Neural progenitor cell (in vitro differentiated cells): ENCODE measurements around the gene PLXNA4. TPM values are rescaled to one million over a fixed set of nuclear protein-coding genes. Genes with fewer than 3 reads are reported as not detected.
A peak's percentile ranks its signal among the peaks of the same experiment; 100 is the strongest.

ENCODE experiments used
- DNase-seq: peaks from one replicate; pipeline ENCODE4 v3.0.0-alpha.2; 2016; ENCODE audit warnings: low spot score
- H2AFZ ChIP-seq: fragments of 200-600 bp; sonication (generic); replicated peaks from 2 replicates; pipeline ENCODE4 v1.6.1; 2016; ENCODE audit warnings: antibody characterized with exemption
- H3F3A ChIP-seq: fragments of 200-600 bp; sonication (generic); 2 replicates; pipeline ENCODE4 v1.6.1; 2016; ENCODE audit warnings: antibody characterized with exemption, low read depth
- H3K27ac ChIP-seq: fragments of 200-600 bp; sonication (generic); 2 replicates; pipeline ENCODE4 v1.5.1; 2016; ENCODE audit warnings: mild to moderate bottlenecking
- H3K27me3 ChIP-seq: fragments of 200-600 bp; sonication (generic); 2 replicates; pipeline ENCODE4 v1.6.1; 2016; ENCODE audit warnings: mild to moderate bottlenecking, moderate library complexity
- H3K36me3 ChIP-seq: fragments of 200-600 bp; sonication (generic); 2 replicates; pipeline ENCODE4 v1.5.1; 2016
- H3K4me1 ChIP-seq: fragments of 200-600 bp; sonication (generic); 2 replicates; pipeline ENCODE4 v1.6.1; 2016; ENCODE audit warnings: mixed run types
- H3K4me2 ChIP-seq: fragments of 200-600 bp; sonication (generic); 2 replicates; pipeline ENCODE4 v1.6.1; 2016
- H3K4me3 ChIP-seq: fragments of 200-600 bp; sonication (generic); 2 replicates; pipeline ENCODE4 v1.5.1; 2016
- H3K79me2 ChIP-seq: fragments of 200-600 bp; sonication (generic); 2 replicates; pipeline ENCODE4 v1.6.1; 2016; ENCODE audit warnings: low read depth
- H3K9ac ChIP-seq: fragments of 200-600 bp; sonication (generic); 2 replicates; pipeline ENCODE4 v1.6.1; 2016
- H3K9me3 ChIP-seq: fragments of 200-600 bp; sonication (generic); 2 replicates; pipeline ENCODE4 v1.5.1; 2016; ENCODE audit warnings: low read depth
- H4K20me1 ChIP-seq: fragments of 200-600 bp; sonication (generic); 2 replicates; pipeline ENCODE4 v1.6.1; 2016; ENCODE audit warnings: low read depth
- H3K27ac Mint-ChIP-seq: 3 replicates; pipeline ENCODE4 v1.8.0; 2021; ENCODE audit warnings: mixed read lengths
- H3K27me3 Mint-ChIP-seq: 2 replicates; pipeline ENCODE4 v1.8.0; 2022; ENCODE audit warnings: low read depth, mild to moderate bottlenecking, inconsistent platforms, moderate library complexity, mixed read lengths; ENCODE audit not compliant: insufficient read depth
- H3K36me3 Mint-ChIP-seq: 3 replicates; pipeline ENCODE4 v1.8.0; 2021; ENCODE audit warnings: mixed read lengths
- H3K4me1 Mint-ChIP-seq: 3 replicates; pipeline ENCODE4 v1.8.0; 2021; ENCODE audit warnings: mixed read lengths
- H3K4me3 Mint-ChIP-seq: 3 replicates; pipeline ENCODE4 v1.8.0; 2021; ENCODE audit warnings: mild to moderate bottlenecking, moderate library complexity, mixed read lengths
- H3K9me3 Mint-ChIP-seq: 3 replicates; pipeline ENCODE4 v1.8.0; 2020; ENCODE audit warnings: mixed read lengths
- EZH2 ChIP-seq: fragments of 200-600 bp; sonication (generic); IDR thresholded peaks from 2 replicates; pipeline ENCODE4 v1.6.1; 2017; ENCODE audit warnings: antibody characterized with exemption, mild to moderate bottlenecking, moderate library complexity
- EZH2phosphoT487 ChIP-seq: fragments of 200-600 bp; sonication (generic); IDR thresholded peaks from 2 replicates; pipeline ENCODE4 v1.6.1; 2017; ENCODE audit warnings: antibody characterized with exemption
- total RNA-seq: library from RNA; depleted of rRNA; stranded (reverse); fragments of >200 nt; gene quantifications from 2 replicates; pipeline ENCODE4 v1.2.3, GENCODE V29; 2015; ENCODE audit warnings: low replicate concordance
- TF ChIP-seq, protein P1 (sequence below): fragments of 200-600 bp; sonication (generic); IDR thresholded peaks from 2 replicates; pipeline ENCODE4 v1.5.1; 2017; ENCODE audit warnings: antibody characterized with exemption, mild to moderate bottlenecking

PLXNA4 gene
- total RNA-seq, 1 donor from 2014 or later = 0.49 TPM

DNA sequence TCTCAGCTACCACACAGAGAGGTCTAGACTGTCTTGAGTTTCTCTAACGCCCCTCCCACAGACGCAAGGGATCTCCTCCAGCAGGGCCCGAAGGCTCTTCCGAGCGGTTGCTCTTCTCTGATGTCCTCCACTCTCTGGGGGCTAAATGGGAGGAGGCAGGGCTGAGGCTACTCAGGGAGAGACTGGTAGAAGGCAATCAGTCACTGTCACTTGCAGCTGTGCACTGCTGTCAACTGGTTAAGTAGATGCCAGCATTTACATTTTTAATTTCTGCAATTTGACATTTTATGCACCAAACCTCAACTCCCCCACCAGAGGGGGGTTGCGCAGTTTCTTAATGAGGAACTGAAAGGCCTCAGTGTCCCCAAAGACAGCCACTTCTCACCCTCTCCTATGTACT lies 442.8 kb downstream of the PLXNA4 start:
- no peak overlapping the region for H3K27ac ChIP-seq
- no peaks in the 10 kb centered on the region for H3K9me3 Mint-ChIP-seq

GRCh38 chr7:132131196-132131595 lies 445.1 kb downstream of the PLXNA4 start:
- H3K9me3 ChIP-seq = no peaks in the 10 kb centered on the region
- TF ChIP-seq EZH2 = no peak
- TF ChIP-seq, protein P1, sequence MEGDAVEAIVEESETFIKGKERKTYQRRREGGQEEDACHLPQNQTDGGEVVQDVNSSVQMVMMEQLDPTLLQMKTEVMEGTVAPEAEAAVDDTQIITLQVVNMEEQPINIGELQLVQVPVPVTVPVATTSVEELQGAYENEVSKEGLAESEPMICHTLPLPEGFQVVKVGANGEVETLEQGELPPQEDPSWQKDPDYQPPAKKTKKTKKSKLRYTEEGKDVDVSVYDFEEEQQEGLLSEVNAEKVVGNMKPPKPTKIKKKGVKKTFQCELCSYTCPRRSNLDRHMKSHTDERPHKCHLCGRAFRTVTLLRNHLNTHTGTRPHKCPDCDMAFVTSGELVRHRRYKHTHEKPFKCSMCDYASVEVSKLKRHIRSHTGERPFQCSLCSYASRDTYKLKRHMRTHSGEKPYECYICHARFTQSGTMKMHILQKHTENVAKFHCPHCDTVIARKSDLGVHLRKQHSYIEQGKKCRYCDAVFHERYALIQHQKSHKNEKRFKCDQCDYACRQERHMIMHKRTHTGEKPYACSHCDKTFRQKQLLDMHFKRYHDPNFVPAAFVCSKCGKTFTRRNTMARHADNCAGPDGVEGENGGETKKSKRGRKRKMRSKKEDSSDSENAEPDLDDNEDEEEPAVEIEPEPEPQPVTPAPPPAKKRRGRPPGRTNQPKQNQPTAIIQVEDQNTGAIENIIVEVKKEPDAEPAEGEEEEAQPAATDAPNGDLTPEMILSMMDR = no peak
- TF ChIP-seq EZH2phosphoT487 = no peak
- Mint-ChIP-seq H3K27me3 (peaks cover 15% of the 10 kb centered on the region), H3K27ac (no peak overlapping the region), H3K9me3 (peaks cover 3% of the 10 kb centered on the region), H3K4me3 (no peak overlapping the region), H3K4me1 (peaks cover 11% of the 10 kb centered on the region), H3K36me3 (no peaks in the 10 kb centered on the region)
- H3K36me3 ChIP-seq = no peaks in the 10 kb centered on the region
- no peak overlapping the region for H2AFZ ChIP-seq
- no peak overlapping the region for H3K27ac ChIP-seq
- H3K27me3 ChIP-seq = no peaks in the 10 kb centered on the region
- H3K4me2 ChIP-seq = no peak overlapping the region
- H4K20me1 ChIP-seq = no peaks in the 10 kb centered on the region
- DNase-seq = no peak
- H3K9ac ChIP-seq = no peak overlapping the region
- no peaks in the 10 kb centered on the region for H3F3A ChIP-seq
- no peaks in the 10 kb centered on the region for H3K4me1 ChIP-seq
- no peaks in the 10 kb centered on the region for H3K79me2 ChIP-seq
- no peak overlapping the region for H3K4me3 ChIP-seq

More for the DNA sequence above, 442.8 kb downstream of the PLXNA4 start:
- no peaks in the 10 kb centered on the region for H3K27me3 ChIP-seq
- no peaks in the 10 kb centered on the region for H3F3A ChIP-seq
- Mint-ChIP-seq H3K4me1 (peaks cover 12% of the 10 kb centered on the region), H3K4me3 (no peak overlapping the region), H3K36me3 (no peaks in the 10 kb centered on the region), H3K27ac (no peak overlapping the region), H3K27me3 (peaks cover 15% of the 10 kb centered on the region)
- H4K20me1 ChIP-seq = no peaks in the 10 kb centered on the region
- no peaks in the 10 kb centered on the region for H3K79me2 ChIP-seq
- H3K4me1 ChIP-seq = peaks cover 1% of the 10 kb centered on the region
- H3K4me2 ChIP-seq = no peak overlapping the region
- no peak overlapping the region for H2AFZ ChIP-seq
- no peaks in the 10 kb centered on the region for H3K36me3 ChIP-seq
- H3K9ac ChIP-seq = no peak overlapping the region
- DNase-seq = no peak
- no peak for TF ChIP-seq EZH2phosphoT487
- TF ChIP-seq EZH2 = no peak
- TF ChIP-seq, protein P1 = no peak
- H3K4me3 ChIP-seq = no peak overlapping the region
- no peaks in the 10 kb centered on the region for H3K9me3 ChIP-seq

- Histone ChIP-seq H3K27ac (no peak overlapping the region), H3K4me3 (no peak overlapping the region), H3K4me1 (no peaks in the 10 kb centered on the region), H3K9ac (no peak overlapping the region), H3K4me2 (no peak overlapping the region), H2AFZ (no peak overlapping the region), H3K27me3 (no peaks in the 10 kb centered on the region), H3K79me2 (no peaks in the 10 kb centered on the region), H3K9me3 (no peaks in the 10 kb centered on the region), H3F3A (no peaks in the 10 kb centered on the region), H4K20me1 (no peaks in the 10 kb centered on the region), H3K36me3 (no peaks in the 10 kb centered on the region)
- no peak overlapping the region for H3K4me3 Mint-ChIP-seq
- peaks cover 15% of the 10 kb centered on the region for H3K27me3 Mint-ChIP-seq
- no peak for TF ChIP-seq EZH2
- TF ChIP-seq, protein P1 = no peak
- no peak for TF ChIP-seq EZH2phosphoT487
- H3K36me3 Mint-ChIP-seq = no peaks in the 10 kb centered on the region
- peaks cover 3% of the 10 kb centered on the region for H3K9me3 Mint-ChIP-seq
- H3K27ac Mint-ChIP-seq = peak overlapping the region; percentile 26
- no peak for DNase-seq
- peaks cover 6% of the 10 kb centered on the region for H3K4me1 Mint-ChIP-seq
These were observed 445.8 kb downstream of the PLXNA4 start for GRCh38 chr7:132130497-132130896.
